Psoas muscle (tissue), 8 donors: Measurements from ENCODE around the gene MAPK4. TPM values are rescaled to one million over a fixed set of nuclear protein-coding genes. Genes with fewer than 3 reads are reported as not detected.

Experiments
- ATAC-seq, 4 donors: fragments of 200-7000 bp; cut with Tn5 transposase; one replicate each; pipeline ENCODE4 v1.9.1; 2020; ENCODE audit warnings: moderate library complexity in 3 of 4, mild to moderate bottlenecking in 2 of 4
- DNase-seq, 2 donors: peaks; one replicate each; pipeline ENCODE4 v3.0.0-alpha.2; 2020
- H3K27ac ChIP-seq: fragments of 200-600 bp; one replicate; pipeline ENCODE4 v1.8.0; 2022
- H3K27me3 ChIP-seq, 3 donors: fragments of 200-600 bp in 1 of 3; one replicate each; pipeline versions ENCODE4 v1.6.1 to v1.8.0; 2013 to 2022; ENCODE audit warnings: low read length in 2 of 3, mild to moderate bottlenecking in 2 of 3, moderate library complexity in 1 of 3; ENCODE audit not compliant: insufficient read depth in 3 of 3
- H3K36me3 ChIP-seq, 2 donors: fragments of 200-600 bp in 1 of 2; one replicate each; pipeline versions ENCODE4 v1.6.1 to v1.8.0; 2013 to 2022; ENCODE audit warnings: low read depth in 1 of 2, mild to moderate bottlenecking in 1 of 2, moderate library complexity in 1 of 2; ENCODE audit not compliant: insufficient read depth in 1 of 2
- H3K4me1 ChIP-seq: fragments of 200-600 bp; one replicate; pipeline ENCODE4 v1.8.0; 2022
- H3K4me3 ChIP-seq: fragments of 200-600 bp; one replicate; pipeline ENCODE4 v1.8.0; 2022; ENCODE audit warnings: mild to moderate bottlenecking
- H3K9me3 ChIP-seq: fragments of 200-600 bp; one replicate; pipeline ENCODE4 v1.8.0; 2022
- CTCF ChIP-seq: fragments of 200-600 bp; IDR thresholded peaks from one replicate; pipeline ENCODE4 v1.8.0; 2022; ENCODE audit warnings: antibody characterized with exemption
- WGBS, 3 donors: extraction: QIAGEN DNeasy Blood & Tissue Kit; methylation state at CpG; one replicate each; pipeline versions ENCODE4 v1.1.6 to v1.1.7; 2013; 5-methylcytosine and 5-hydroxymethylcytosine counted together
- intact Hi-C, 2 donors: fragments of 100-400 bp; cut with DNase I; formaldehyde crosslinking; loops; one replicate each; pipeline versions ENCODE4 v1.11.0 to v1.14.2; 2022
- polyA plus RNA-seq, 3 donors: library from polyadenylated mRNA; stranded (reverse); fragments of 200-250 nt; gene quantifications; one replicate each; pipeline ENCODE4 v1.2.3, GENCODE V29; 2013
- total RNA-seq, 4 donors: library from RNA; stranded (reverse); fragmentation: NEBNext Ultra II Directional in 2 of 4; extraction: Animal tissue kit (Norgen Biotek cat#: 25700) in 2 of 4; gene quantifications; one replicate each; pipeline versions ENCODE4 v1.2.1 to v1.2.4, GENCODE V29; 2021 to 2023
- donor health status: healthy with polysubstance abuse.
- donor health status: DM: no; HTN: no; CAD: no; lungs with moderate emphysema.
- donor health status: Bipolar disorder and iron deficiency.
- donor health status: healthy.
- donor health status: DM: yes; HTN: yes; CAD: no.
- donor health status: DM: no; HTN: no; CAD: no.
- donor health status: DM: no; HTN: no; CAD: no.
- donor health status: DM: yes; HTN: yes; CAD: no.

The MAPK4 gene
- total and polyA plus RNA-seq, 7 donors, result 0.36 to 1.8 (median 0.68) TPM

GRCh38 chr18:50695431-50696176 is 135.7 kb downstream of the MAPK4 start:
- no peaks in the 10 kb centered on the region for H3K9me3 ChIP-seq
- no peak for DNase-seq
- no peaks in the 10 kb centered on the region for H3K36me3 ChIP-seq
- intact Hi-C loops, result no loop called here
- no peak overlapping the region for H3K4me3 ChIP-seq
- no peak for TF ChIP-seq CTCF
- WGBS, 3 donors, result 88 to 93% (median 91%) methylated on average over 10 of the region's 10 CpGs
- H3K27me3 ChIP-seq, result no peaks in the 10 kb centered on the region
- no peak for ATAC-seq
- no peaks in the 10 kb centered on the region for H3K4me1 ChIP-seq
- H3K27ac ChIP-seq, result no peak overlapping the region

- Histone ChIP-seq H3K27ac (no peak overlapping the region), H3K4me3 (no peak overlapping the region), H3K9me3 (no peaks in the 10 kb centered on the region), H3K27me3 (no peaks in the 10 kb centered on the region), H3K36me3 (no peaks in the 10 kb centered on the region), H3K4me1 (no peaks in the 10 kb centered on the region)
- DNase-seq (no peak), ATAC-seq (no peak)
- TF ChIP-seq CTCF, result no peak
- 64 to 70% (median 65%) methylated on average over 7 of the region's 7 CpGs for WGBS, 3 donors
- intact Hi-C loops, result no loop called here
Observed at GRCh38 chr18:50696436-50696835, 136.5 kb downstream of the MAPK4 start.

GRCh38 chr18:50696929-50697328 is 137.0 kb downstream of the MAPK4 start:
- no peak for DNase-seq
- no peak overlapping the region for H3K4me3 ChIP-seq

GRCh38 chr18:50697509-50697908 is 137.6 kb downstream of the MAPK4 start:
- WGBS, 3 donors, result 93 to 100% (median 100%) methylated on average over 1 of the region's 1 CpG
- Histone ChIP-seq H3K27me3 (no peaks in the 10 kb centered on the region), H3K4me3 (no peak overlapping the region), H3K36me3 (no peaks in the 10 kb centered on the region), H3K9me3 (no peaks in the 10 kb centered on the region), H3K27ac (no peak overlapping the region), H3K4me1 (no peaks in the 10 kb centered on the region)
- TF ChIP-seq CTCF, result no peak
- ATAC-seq, result no peak
- DNase-seq, result no peak
- intact Hi-C loops, result no loop called here

More at GRCh38 chr18:50696929-50697328, 137.0 kb downstream of the MAPK4 start:
- H3K4me1 ChIP-seq, result no peaks in the 10 kb centered on the region
- H3K27ac ChIP-seq, result no peak overlapping the region
- no peaks in the 10 kb centered on the region for H3K36me3 ChIP-seq
- no peaks in the 10 kb centered on the region for H3K9me3 ChIP-seq
- no peak for ATAC-seq
- H3K27me3 ChIP-seq, result no peaks in the 10 kb centered on the region
- 86 to 93% (median 89%) methylated on average over 4 of the region's 4 CpGs for WGBS, 3 donors
- TF ChIP-seq CTCF, result no peak
- intact Hi-C loops, result no loop called here
